GM18861 (cell line): ENCODE measurements around the gene LEF1.

ENCODE experiments used
- ATAC-seq: cut with Tn5 transposase; IDR thresholded peaks from one replicate; pipeline ENCODE4 v1.9.1; 2021; ENCODE audit not compliant: unreplicated experiment

LEF1 gene

DNA sequence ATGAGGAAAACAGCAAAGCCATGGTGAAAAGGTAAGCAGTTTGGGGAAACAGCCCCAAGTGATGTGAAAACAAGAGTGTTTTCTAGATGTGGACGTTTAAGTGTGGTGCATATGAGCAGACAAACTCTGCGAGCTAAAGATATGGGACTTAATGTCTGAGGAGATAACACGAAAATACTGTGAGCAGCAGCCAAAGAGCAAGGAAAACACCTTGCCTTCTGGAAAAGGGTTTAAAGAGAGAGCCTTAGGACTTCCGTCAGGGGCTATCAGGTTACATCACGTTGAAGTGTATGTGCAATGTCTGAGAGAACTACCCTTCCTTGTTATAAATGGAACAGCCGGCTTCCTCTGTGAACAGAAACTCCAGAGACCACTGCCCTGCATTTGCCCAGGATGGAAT is 54.2 kb downstream of the LEF1 start:
- no peak for ATAC-seq

DNA sequence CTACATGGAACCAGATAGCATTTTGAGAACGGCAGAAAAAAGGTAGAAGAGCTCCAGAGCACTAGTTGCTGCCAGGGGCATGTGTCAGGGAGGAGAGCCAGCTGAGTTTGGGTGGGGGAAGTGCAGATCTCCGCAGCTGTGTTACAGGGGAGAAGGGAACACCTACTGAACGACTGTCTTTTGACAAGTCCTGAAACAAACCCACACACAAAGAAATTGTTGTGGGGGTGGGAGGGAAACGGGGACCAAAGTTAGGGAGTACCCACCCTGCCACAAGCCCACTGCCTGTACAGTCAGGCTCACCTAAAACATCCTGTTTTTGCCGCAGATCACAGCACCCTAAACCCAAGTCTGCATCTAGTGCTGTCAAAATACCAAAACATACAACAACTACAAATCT is 55.5 kb downstream of the LEF1 start:
- no peak for ATAC-seq

DNA sequence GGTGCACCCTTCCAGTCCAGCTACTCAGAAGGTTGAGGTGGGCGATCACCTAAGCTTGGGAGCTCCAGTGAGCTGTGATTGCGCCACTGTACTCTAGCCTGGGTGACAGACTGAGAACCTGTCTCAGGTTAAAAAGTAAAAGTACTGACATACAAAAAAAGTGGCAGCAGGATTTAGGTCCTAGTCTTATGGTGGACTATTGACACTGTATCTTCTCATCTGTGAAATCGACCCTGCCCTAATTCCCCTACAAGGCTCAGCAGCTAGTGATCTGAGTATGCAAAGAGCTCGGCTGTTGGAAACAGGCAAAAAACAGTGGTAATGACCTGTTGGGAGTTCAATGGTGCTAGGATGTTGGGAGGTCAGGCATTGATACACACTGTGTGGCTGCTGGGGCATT is 57.0 kb downstream of the LEF1 start:
- no peak for ATAC-seq

DNA sequence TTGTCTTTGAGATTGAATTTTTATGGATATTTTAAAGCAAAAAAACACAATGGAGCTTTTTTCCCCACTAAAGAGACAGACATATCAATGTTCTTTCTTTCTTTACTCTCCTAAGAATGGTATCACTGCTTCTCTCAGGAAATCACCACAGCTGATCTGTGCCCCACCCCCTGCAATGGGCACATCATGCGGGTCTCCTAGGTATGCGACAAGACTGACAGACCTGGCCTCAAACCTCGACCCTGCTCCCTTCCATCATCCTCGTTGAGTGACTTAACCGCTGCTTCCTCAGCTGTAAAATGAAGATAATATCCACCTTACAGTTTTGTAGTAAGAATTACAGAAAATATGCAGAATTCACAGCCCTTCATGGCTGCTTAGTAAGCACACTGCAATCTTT is 58.3 kb downstream of the LEF1 start:
- ATAC-seq: peak; percentile 2

DNA sequence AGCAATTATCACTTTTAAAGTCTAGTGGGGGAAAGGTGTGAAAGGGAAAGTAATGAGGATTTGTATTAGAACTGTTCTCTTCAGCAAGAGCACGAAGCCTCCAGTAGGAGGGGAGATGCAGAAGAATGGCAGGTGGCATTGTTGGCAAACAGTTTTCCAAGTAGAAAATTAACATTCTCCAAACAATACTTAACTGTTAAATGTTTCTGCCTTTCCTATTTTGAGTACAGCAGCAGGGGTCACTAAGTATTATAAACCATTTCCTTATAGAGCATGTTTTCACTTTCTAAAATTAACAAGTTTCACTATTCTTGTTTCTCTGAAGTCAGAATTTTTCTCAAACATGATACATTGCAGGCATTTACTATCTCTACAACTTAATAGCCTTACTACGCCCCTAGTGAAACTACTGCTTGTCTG is 58.7 kb downstream of the LEF1 start:
- ATAC-seq: peak; percentile 97

- no peak for ATAC-seq
These were observed 59.6 kb downstream of the LEF1 start for GRCh38 chr4:108109111-108109510.

DNA sequence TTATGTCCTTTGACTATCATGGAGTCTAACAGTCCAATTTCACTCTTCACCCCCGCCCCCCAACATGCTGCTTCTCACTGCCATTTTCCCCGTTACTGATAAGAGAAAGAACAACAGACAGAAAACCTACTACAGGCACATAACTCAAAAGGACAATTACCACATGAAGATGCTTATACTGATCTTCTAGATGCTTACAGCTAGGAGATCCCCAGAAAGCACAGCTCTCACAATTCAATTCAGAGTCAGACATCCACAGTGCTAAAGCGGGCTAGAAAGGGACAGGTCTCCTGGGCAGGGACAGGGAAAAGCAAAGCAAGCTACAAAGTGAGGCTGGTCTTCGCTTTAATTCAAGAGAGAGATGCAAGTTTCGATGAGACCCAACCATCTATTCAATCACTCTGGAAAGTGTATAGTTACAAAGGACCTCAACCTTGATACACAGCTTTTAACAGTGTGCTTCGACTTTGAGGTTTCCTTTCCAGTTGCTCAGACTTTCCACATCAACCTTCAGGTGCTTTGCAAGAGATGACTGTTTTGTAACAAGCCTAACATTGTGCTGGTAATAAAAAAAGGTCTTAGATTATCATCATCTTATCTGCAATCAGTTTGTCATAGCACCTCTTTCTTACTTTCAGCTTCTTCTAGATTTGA is 60.9 kb downstream of the LEF1 start:
- ATAC-seq: no peak

DNA sequence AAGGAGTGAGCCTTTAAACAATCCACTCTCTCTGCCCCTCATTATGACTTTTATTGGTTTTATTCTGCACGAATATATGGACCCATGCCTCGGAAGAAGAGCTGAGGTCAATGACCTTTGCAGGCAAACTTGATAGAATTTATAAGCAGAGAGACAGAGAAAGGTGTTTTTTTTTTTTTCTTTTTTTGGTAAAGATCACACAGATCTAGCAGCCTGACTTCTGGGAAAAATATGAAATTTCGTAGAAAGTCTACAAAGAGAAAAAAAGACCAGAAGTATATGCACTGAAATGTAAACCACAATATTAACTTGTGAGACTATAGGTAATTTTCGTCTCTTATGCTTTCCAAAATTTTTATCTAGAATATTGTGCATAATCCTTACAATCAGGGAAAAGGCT is 61.6 kb downstream of the LEF1 start:
- ATAC-seq: no peak

- no peak for ATAC-seq
These were observed 62.5 kb downstream of the LEF1 start for GRCh38 chr4:108106186-108106585.

DNA sequence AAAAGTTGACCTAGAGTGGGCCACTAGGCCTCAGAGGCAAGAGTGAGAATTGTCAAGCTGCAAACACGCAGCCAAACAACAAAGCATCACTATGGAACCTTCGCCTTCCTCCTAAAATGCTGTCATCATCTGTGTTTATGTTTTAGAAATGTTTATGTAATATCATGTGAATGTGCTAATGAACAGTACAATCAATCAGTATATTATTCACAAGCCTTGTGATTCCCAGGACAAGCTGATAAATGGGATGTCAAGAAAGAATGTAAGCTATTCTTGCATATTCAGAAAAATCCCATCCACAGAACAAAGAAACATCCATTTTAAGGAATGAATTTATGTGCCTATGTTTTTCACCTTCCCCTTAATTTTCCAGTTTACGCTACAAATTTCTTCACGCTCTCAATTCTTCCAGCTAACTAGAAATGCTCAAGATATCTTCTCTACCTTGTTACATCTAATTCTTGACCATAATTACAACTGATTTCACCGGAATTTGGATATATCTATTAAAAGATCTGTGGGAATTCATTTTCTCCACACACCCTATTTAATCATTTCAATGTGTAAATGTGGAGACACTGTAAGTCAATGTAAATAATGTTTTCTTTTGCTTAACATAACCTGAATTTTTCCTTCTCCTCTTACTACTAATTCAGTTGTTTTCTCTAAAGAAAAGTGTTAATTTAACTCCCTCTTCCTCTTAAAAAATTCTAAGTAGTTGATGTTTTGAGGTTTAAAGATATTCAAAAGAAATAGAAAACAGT is 65.5 kb downstream of the LEF1 start:
- no peak for ATAC-seq

- ATAC-seq: no peak
These were observed 67.9 kb downstream of the LEF1 start for GRCh38 chr4:108100827-108101226.

DNA sequence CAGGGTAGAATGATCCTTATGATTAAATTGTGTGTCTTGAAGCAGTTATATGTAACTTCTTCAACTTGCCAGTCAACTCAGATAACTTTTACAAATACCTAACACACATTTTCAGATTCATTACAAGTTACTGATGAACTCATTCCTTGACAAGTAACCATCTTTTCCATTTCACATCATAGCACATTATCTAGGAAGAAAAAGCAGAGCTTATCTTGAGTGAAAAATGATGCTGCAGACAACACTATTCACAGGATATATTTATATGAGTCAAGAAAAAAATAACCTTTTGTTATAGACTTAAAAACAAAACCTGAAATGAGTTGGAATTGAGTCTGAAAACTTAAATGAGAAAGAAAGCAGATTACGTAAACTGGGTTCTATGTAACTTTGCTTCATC is 68.9 kb downstream of the LEF1 start:
- no peak for ATAC-seq

DNA sequence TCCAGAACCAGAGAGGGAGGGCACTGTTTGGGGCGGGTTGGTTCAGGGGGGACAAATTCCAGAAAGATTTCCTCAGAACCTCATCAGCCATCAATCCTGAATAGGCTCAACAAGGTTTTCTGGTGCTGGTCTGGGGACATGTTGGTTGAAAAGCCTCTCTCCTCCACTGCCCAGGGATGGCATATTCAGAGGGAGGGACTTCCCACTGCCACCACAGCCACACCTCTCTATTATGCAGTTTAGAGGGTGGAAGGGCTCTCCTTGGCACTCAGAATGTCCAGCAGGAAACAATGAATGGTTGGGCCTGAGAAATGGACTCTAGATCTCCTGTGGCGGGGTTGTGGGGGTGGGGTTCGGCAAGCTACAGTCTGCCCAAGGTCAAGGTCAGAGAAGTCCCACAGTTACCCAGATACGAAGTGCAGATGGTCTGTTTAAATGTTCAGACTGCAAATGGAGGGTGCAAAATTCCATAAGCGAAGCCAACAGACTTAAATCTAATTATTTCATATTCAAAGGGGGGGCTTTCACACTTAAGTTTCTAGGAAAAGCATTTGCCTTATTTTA is 70.7 kb downstream of the LEF1 start:
- ATAC-seq: no peak

DNA sequence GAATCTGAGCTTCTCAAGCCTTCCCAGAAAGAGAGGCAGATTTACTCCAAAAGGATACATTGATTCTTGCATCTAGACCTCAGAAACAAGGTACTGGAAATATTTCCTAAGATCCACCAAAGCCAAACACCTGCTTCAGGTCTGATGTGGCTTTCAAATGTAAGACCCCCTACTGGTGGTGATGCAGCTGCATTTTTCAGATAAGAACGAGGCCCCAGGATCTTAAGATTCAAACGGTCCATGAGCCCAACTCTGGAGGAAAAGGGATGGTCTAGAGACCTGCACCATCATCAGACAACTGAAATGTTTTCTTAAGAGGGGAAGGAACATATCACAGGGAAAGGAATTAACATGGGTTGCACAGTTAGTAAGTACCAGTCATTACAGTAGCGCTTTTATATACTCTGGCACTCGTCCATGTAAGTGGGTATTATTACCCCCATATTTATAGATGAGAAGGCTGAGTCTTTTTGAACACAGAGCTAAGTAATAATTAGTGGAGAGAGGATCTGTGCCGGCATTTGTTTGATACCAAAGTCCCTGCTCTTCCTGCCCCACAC is 73.7 kb downstream of the LEF1 start:
- no peak for ATAC-seq

GRCh38 chr4:108094131-108094530 is 74.6 kb downstream of the LEF1 start:
- ATAC-seq: no peak

DNA sequence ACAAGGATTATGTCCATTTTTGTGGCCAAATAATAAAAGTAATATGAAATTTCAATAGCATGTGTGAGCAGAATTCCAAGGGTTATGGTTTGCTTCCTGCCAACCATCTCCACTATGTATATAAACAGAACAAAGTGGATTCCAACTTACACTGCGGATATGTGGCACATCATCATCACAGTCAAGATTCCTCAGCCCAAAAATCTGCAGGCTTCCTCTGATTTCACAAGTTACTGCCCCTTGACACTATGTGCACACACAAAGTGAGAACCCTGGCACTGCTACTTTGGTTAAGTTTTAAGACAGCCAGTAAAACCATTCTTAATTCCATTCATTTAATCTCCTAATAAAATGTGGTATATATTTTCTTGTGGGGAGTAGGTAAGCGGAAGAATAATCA is 76.4 kb downstream of the LEF1 start:
- ATAC-seq: no peak

GRCh38 chr4:108087293-108087967 is 81.3 kb downstream of the LEF1 start:
- no peak for ATAC-seq

DNA sequence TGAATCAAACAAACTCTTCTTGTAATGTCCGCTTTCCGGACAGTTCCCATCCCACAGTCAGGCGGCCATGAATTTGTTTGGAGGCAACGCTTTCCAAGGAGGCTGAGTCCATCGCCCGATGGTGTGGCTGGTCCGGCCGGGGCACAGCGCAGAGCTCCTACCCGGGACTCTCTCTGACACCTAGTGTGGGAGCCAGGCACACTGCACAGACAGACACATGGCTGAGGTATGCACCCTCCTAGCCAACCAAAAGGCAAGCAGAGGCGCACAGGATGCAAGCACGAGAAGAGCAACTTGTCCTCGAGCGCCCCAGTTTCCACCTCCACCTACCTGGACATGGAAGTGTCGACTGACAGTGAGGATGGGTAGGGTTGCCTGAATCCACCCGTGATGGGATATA is 87.5 kb downstream of the LEF1 start:
- no peak for ATAC-seq

DNA sequence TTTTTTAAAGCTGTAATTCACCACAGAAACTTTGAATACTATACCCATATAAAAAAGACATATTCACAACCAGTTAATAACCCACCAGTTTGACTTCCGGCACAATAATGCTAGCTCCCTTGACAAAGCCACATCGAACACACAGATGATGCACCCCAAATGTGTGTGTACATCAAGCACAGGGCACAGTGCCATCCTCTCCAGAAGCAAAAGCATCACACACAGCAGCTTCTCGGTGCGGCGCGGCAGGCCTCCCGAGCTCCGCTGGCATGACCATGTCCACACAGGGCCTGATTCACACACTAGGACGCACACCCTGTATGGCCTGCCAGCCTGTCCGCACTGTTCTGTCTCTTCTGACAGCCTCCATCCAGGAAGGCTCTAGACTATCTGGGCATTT is 88.0 kb downstream of the LEF1 start:
- no peak for ATAC-seq

DNA sequence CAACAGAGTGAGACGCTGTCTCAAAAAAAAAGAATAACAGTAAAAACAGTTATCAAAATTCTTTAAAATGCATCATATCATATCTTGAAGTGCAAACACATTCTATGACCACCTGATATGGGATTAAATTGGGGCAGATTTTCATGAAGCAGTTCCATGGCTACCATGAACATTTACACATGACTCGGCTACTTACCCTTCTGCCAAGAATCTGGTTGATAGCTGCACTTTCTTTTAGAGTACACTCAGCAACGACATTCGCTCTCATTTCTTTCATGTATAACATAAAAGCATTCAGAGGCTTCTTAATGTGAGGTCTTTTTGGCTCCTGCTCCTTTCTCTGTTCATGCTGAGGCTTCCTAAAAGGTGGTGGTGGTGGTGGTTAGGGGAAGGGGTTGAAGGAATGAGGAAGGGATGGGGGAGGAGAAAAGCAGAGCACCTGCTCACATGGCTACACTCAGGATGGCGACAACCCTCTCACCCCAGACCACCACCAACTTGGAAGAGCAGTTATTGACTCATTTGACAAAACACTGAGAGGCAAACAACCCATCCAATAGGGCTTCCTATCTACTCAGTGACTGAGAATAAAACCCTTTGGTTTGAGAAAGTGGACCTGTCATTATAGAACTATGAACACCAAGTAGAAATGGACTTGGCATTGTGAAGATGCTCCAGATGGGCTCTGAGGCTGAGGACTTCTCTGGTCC is 90.6 kb downstream of the LEF1 start:
- no peak for ATAC-seq

- no peak for ATAC-seq
These were observed 96.4 kb downstream of the LEF1 start for GRCh38 chr4:108072300-108072699.
